Measurements from ENCODE around the gene UHRF1.
A peak's percentile ranks its signal among the peaks of the same experiment; 100 is the strongest.
"Not testable (repeated sequence)": the region's sequence is repeated elsewhere in the genome, so short reads cannot be mapped to it uniquely, and the experiment has no call there.

Gene UHRF1

GRCh38 chr19:4909156-4909896 lies at the start of gene UHRF1:
UHRF1 (plus strand) TSS chr19:4909501; CDS start chr19:4910886, 1,385 bp downstream.
- no peak for DNase-seq

- DNase-seq: no peak
Measured at GRCh38 chr19:4859697-4860096, 49.6 kb upstream of the UHRF1 start.

GRCh38 chr19:4861147-4861546 lies 48.2 kb upstream of the UHRF1 start:
- no peak for DNase-seq

- DNase-seq: peak; percentile 71
Measured at GRCh38 chr19:4866595-4867424, 42.5 kb upstream of the UHRF1 start.

GRCh38 chr19:4867534-4868285 lies 41.6 kb upstream of the UHRF1 start, which contains the start of gene PLIN3:
PLIN3 (minus strand) TSS chr19:4867667; CDS start chr19:4861394, 6,273 bp downstream.
- DNase-seq: peak; percentile 95

- DNase-seq: no peak
Measured at GRCh38 chr19:4868286-4868834, 40.9 kb upstream of the UHRF1 start.

- peak; percentile 93 for DNase-seq
Measured at GRCh38 chr19:4870025-4870700, 39.1 kb upstream of the UHRF1 start.

GRCh38 chr19:4871711-4872110 lies 37.6 kb upstream of the UHRF1 start:
- no peak for DNase-seq

GRCh38 chr19:4873930-4874329 lies 35.4 kb upstream of the UHRF1 start:
- no peak for DNase-seq

- no peak for DNase-seq
Measured at GRCh38 chr19:4877753-4878490, 31.4 kb upstream of the UHRF1 start.

GRCh38 chr19:4878491-4878968 lies 30.8 kb upstream of the UHRF1 start:
- no peak for DNase-seq

- DNase-seq: no peak
Measured at GRCh38 chr19:4879041-4879440, 30.3 kb upstream of the UHRF1 start.

- DNase-seq: not testable (repeated sequence)
Measured at GRCh38 chr19:4882874-4883273, 26.4 kb upstream of the UHRF1 start.

GRCh38 chr19:4884993-4885392 lies 24.3 kb upstream of the UHRF1 start:
- not testable (repeated sequence) for DNase-seq

GRCh38 chr19:4887803-4888202 lies 21.5 kb upstream of the UHRF1 start:
- not testable (repeated sequence) for DNase-seq

- no peak for DNase-seq
Measured at GRCh38 chr19:4889034-4889815, 20.1 kb upstream of the UHRF1 start.

- DNase-seq: no peak
Measured at GRCh38 chr19:4891066-4891465, 18.2 kb upstream of the UHRF1 start.

- DNase-seq: not testable (repeated sequence)
Measured at GRCh38 chr19:4892962-4893361, 16.3 kb upstream of the UHRF1 start.

GRCh38 chr19:4896372-4896771 lies 12.9 kb upstream of the UHRF1 start:
- peak; percentile 38 for DNase-seq

GRCh38 chr19:4897146-4897545 lies 12.2 kb upstream of the UHRF1 start:
- no peak for DNase-seq

GRCh38 chr19:4900879-4901278 lies 8.4 kb upstream of the UHRF1 start:
- peak; percentile 38 for DNase-seq

All from inflammatory macrophage treated with lipopolysaccharide for 4 hours (primary cell).